D721Med (cell line): ENCODE results near the gene SOX8.
"Not testable (repeated sequence)": the region's sequence is repeated elsewhere in the genome, so short reads cannot be mapped to it uniquely, and the experiment has no call there.

Experiments used
- DNase-seq: peaks from one replicate; pipeline ENCODE4 v3.0.0; 2011; ENCODE audit warnings: low spot score; ENCODE audit not compliant: insufficient read length
- FAIRE-seq: peaks from 2 replicates; lab custom pipeline; 2011; peaks lifted over from hg19 to GRCh38; lab: Jason Lieb, UNC
- CTCF ChIP-seq: IDR thresholded peaks from 2 replicates; pipeline ENCODE4 v1.5.1; 2012; ENCODE audit warnings: mild to moderate bottlenecking, control low read depth; ENCODE audit not compliant: insufficient read depth; ENCODE audit errors: missing control alignments

The SOX8 gene

GRCh38 chr16:946048-946395 is 35.5 kb upstream of the SOX8 start:
- FAIRE-seq = no peak
- no peak for TF ChIP-seq CTCF
- no peak for DNase-seq

DNA sequence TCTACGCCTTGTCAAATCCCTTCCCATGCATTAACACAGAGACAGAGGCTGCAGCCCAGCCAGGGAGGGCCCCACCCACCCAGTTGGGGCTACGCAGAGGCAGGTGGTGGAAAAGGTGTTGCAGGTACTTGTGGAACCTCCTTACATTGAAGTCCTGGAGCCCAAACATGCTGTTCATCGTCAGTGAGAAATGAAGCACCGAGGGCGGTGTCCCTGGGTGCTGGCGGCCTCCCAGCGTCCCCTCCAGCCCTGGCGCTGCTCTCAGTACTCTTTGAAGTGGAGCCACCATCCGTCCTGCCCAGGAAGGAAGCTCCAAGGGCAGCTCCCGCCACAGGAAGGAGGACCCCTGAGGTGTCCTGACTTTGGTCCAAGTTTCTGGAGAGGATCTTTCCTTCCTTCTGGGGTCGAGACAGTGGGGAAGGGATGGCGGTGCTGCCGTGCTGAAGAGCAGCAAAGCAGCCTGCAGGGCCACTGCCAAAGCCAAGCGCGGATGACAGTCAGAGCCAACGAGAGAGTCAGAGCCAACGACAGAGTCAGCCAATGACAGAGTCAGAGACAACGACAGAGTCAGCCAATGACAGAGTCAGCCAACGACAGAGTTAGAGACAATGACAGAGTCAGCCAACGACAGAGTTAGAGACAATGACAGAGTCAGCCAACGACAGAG is 34.2 kb upstream of the SOX8 start:
- DNase-seq (no peak), FAIRE-seq (no peak)
- no peak for TF ChIP-seq CTCF

- not testable (repeated sequence) for DNase-seq, FAIRE-seq
Measured at GRCh38 chr16:947922-948303, 33.7 kb upstream of the SOX8 start.

GRCh38 chr16:948767-949166 is 32.8 kb upstream of the SOX8 start:
- not testable (repeated sequence) for FAIRE-seq, DNase-seq

DNA sequence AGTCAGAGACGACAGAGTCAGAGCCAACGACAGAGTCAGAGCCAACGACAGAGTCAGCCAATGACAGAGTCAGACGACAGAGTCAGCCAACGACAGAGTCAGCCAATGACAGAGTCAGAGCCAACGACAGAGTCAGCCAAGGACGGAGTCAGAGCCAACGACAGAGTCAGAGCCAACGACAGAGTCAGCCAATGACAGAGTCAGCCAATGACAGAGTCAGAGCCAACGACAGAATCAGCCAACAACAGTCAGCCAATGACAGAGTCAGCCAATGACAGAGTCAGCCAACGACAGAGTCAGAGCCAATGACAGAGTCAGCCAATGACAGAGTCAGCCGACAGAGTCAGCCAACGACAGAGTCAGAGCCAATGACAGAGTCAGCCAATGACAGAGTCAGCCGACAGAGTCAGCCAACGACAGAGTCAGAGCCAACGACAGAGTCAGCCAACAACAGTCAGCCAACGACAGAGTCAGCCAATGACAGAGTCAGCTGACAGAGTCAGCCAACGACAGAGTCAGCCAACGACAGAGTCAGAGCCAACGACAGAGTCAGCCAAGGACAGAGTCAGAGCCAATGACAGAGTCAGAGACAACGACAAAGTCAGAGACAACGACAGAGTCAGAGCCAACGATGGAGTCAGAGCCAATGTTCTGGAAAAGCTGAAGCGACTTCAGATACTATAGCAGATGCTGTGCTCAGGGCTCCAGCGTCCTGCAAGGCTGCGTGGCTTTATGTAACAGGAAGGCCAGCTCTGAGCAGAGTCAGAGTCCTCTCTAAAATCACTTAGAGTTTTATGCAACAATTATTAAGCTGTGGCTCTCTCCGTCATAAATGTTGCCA is 30.6 kb upstream of the SOX8 start:
- not testable (repeated sequence) for FAIRE-seq, DNase-seq

DNA sequence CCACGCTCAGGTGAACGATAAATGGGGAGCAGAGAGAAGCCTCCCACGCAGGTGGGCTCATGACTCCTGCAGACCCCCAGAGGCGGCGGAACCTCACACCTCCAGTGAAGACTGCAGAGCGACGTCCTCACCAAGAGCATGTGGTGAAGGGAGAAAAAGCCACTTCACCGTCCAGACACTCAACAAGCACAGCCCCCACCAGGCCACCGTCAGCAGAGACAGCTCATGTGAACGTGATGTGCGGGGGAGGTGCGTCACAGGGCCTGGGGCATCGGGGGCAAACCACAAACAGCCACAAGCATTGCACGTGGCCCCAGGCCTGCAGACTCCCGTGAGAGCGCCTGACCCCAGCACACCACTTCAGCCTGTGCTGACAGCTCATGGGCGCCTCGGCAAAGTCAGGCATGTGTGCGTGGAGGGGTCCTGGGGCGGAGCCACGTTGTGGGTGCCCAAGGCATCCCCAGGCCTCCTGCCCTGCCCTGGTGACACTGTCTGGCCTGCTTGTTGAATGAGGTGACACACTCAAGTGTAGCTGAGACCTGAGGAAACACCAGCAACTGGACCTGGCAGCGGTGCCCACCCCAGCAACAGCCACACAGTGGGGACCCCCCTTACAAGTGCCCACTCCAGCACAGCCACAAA is 29.8 kb upstream of the SOX8 start:
- DNase-seq = no peak
- FAIRE-seq = no peak
- TF ChIP-seq CTCF = no peak

DNA sequence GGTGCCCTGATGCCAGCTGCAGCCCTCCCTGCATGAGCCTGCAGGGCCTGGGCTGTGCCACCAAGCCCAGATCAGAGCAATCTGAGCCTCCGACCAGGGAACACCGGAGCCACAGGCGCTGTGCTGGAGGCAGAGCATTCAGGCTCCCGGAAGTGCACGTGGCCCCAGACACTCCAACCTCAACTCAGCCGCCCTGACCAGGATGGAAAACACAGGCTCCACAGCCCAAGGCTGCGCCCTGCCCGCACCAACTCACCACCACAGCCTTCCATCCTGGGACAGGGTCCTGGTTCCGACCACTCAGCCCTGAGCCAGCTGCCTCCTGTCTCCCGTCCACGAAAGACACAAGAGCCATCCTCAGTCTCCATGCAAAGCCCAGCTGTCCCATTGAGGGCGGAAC is 29.2 kb upstream of the SOX8 start:
- DNase-seq (no peak), FAIRE-seq (no peak)
- TF ChIP-seq CTCF = no peak

GRCh38 chr16:953818-954217 is 27.8 kb upstream of the SOX8 start:
- FAIRE-seq, DNase-seq: not testable (repeated sequence)

- FAIRE-seq, DNase-seq: not testable (repeated sequence)
Measured at GRCh38 chr16:955766-956165, 25.8 kb upstream of the SOX8 start.
